GM19043 (cell line): ENCODE data around the gene ANO1.

Experiments
- ATAC-seq: cut with Tn5 transposase; IDR thresholded peaks from one replicate; pipeline ENCODE4 v1.9.1; 2021; ENCODE audit warnings: low read depth; ENCODE audit not compliant: unreplicated experiment

The ANO1 gene

GRCh38 chr11:70111269-70112016 lies 33.3 kb downstream of the ANO1 start:
- ATAC-seq, result no peak

- ATAC-seq, result no peak
Measured at GRCh38 chr11:70112017-70112434, 33.9 kb downstream of the ANO1 start.

GRCh38 chr11:70113801-70114200 lies 35.7 kb downstream of the ANO1 start:
- no peak for ATAC-seq

GRCh38 chr11:70115778-70116177 lies 37.7 kb downstream of the ANO1 start:
- ATAC-seq, result no peak

- ATAC-seq, result no peak
Measured at GRCh38 chr11:70116386-70117065, 38.4 kb downstream of the ANO1 start.

- ATAC-seq, result no peak
Measured at GRCh38 chr11:70117567-70118145, 39.5 kb downstream of the ANO1 start.

- no peak for ATAC-seq
Measured at GRCh38 chr11:70118642-70119041, 40.5 kb downstream of the ANO1 start.

- no peak for ATAC-seq
Measured at GRCh38 chr11:70119502-70119901, 41.4 kb downstream of the ANO1 start.

GRCh38 chr11:70120674-70121073 lies 42.6 kb downstream of the ANO1 start:
- no peak for ATAC-seq

- ATAC-seq, result no peak
Measured at GRCh38 chr11:70122490-70123198, 44.5 kb downstream of the ANO1 start.

GRCh38 chr11:70123711-70124110 lies 45.6 kb downstream of the ANO1 start:
- no peak for ATAC-seq

GRCh38 chr11:70124321-70125000 lies 46.3 kb downstream of the ANO1 start:
- no peak for ATAC-seq

- no peak for ATAC-seq
Measured at GRCh38 chr11:70126494-70126893, 48.4 kb downstream of the ANO1 start.

GRCh38 chr11:70127653-70128434 lies 49.7 kb downstream of the ANO1 start:
- no peak for ATAC-seq

- no peak for ATAC-seq
Measured at GRCh38 chr11:70128435-70128906, 50.4 kb downstream of the ANO1 start.

GRCh38 chr11:70129051-70129592 lies 51.0 kb downstream of the ANO1 start:
- ATAC-seq, result no peak

- ATAC-seq, result no peak
Measured at GRCh38 chr11:70130636-70131035, 52.5 kb downstream of the ANO1 start.

- ATAC-seq, result no peak
Measured at GRCh38 chr11:70131606-70132190, 53.6 kb downstream of the ANO1 start.

- no peak for ATAC-seq
Measured at GRCh38 chr11:70132641-70133040, 54.5 kb downstream of the ANO1 start.
